GM20000 (cell line): ENCODE results near the gene DYNLRB1.

Experiments
- DNase-seq: peaks from one replicate; pipeline ENCODE4 v3.0.0; 2012; ENCODE audit warnings: low spot score
- TF ChIP-seq, protein P1 (sequence below): IDR thresholded peaks from 2 replicates; pipeline ENCODE4 v1.5.1; 2012; ENCODE audit warnings: mild to moderate bottlenecking, control low read depth; ENCODE audit errors: extremely low read depth, missing control alignments

DYNLRB1 gene

DNA sequence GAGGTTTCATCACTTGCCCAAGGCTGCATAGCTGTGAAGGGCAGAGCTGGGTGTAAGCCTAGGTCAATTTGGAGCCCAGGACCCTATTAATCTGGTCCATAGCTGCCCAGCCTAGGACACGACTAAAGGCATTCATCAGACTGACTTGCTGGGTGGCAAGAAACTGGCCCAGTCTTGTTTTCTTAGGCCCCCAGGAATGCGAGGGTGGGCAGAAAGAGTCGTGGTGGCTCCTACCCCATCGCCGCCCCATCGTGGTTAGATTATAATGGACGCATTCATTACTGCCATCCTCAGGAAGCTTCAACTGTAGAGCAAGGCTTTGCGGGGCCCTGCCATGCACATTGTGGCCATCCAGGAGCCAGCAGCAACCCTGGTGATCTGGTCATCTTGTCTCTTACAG is 16.1 kb downstream of the DYNLRB1 start:
- TF ChIP-seq, protein P1, sequence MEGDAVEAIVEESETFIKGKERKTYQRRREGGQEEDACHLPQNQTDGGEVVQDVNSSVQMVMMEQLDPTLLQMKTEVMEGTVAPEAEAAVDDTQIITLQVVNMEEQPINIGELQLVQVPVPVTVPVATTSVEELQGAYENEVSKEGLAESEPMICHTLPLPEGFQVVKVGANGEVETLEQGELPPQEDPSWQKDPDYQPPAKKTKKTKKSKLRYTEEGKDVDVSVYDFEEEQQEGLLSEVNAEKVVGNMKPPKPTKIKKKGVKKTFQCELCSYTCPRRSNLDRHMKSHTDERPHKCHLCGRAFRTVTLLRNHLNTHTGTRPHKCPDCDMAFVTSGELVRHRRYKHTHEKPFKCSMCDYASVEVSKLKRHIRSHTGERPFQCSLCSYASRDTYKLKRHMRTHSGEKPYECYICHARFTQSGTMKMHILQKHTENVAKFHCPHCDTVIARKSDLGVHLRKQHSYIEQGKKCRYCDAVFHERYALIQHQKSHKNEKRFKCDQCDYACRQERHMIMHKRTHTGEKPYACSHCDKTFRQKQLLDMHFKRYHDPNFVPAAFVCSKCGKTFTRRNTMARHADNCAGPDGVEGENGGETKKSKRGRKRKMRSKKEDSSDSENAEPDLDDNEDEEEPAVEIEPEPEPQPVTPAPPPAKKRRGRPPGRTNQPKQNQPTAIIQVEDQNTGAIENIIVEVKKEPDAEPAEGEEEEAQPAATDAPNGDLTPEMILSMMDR: no peak
- no peak for DNase-seq

DNA sequence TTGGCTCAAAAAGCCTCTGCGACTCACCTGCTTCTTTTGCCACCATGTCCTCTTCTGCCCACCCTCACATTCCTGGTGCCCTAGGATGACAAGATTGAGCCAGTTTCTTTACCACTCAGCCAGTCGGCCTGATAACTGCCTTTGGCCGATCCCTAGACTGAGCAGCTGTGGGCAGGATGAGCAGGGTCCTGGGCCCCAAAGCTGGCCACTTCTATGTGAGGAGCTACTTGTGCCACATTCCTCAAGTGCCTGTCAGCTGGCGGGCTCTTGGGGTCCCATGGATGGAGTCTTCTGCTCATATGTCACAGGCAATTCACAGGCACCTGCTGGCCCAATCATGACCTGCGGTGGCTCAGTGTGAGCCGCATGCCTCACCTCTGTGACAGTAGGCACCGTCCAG is 16.5 kb downstream of the DYNLRB1 start:
- TF ChIP-seq, protein P1: no peak
- DNase-seq: no peak

DNA sequence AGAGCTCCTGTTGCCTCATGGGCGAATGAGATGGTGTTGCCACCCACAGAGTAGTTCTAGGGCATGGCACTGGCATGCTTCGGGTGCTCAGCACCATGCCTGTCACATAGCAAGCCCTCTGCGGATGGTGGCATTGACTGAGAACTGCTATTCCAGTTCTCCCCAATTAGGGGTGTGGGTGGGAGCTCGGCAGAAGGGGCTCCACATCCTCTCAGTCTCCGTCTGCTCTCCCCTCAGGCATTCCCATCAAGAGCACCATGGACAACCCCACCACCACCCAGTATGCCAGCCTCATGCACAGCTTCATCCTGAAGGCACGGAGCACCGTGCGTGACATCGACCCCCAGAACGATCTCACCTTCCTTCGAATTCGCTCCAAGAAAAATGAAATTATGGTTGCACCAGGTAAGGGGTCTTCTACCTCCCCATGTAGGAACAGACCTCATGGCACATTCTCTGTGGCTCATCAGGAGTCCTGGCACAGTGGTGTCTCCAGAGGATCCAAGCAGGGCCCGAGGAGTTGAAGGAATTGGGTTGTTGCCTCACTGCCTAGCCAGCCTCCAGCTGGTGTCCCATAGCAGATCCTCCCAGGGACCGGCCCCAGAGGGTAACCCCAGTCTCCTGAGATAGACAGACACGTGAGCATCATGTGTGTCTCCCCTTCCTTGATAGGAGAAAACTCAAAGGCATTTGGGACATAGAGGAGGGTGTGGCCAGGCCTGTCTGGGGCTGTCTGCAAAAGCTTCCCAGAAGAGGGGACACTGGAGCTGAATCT is 18.4 kb downstream of the DYNLRB1 start:
- no peak for DNase-seq
- TF ChIP-seq, protein P1: no peak

DNA sequence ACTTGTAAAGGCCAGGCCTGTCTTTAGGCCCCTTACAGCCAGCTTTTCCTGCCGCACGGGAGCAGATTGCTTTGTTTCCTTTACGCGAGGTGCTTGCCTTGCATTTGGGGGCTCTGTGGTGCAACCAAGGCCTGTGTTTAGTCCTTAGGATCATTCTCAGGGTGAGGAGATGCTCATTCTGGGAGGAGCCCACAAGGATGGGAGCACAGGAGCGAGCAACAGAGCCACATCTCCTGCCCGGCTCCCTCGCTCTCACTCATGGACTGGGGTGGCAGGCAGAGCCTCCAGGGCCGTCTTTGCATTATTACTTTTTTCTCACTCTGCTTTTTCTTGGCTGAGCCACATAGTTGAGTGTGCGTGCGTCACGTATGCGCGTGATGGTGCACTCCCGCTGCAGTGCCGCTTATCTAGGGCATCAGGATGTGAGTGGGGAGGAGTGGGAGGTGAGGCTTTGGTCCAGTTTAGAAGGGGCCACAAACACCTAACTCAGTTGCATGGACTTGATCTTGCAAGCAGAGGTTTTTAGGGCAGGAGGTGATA is 19.1 kb downstream of the DYNLRB1 start:
- TF ChIP-seq, protein P1: no peak
- no peak for DNase-seq

DNA sequence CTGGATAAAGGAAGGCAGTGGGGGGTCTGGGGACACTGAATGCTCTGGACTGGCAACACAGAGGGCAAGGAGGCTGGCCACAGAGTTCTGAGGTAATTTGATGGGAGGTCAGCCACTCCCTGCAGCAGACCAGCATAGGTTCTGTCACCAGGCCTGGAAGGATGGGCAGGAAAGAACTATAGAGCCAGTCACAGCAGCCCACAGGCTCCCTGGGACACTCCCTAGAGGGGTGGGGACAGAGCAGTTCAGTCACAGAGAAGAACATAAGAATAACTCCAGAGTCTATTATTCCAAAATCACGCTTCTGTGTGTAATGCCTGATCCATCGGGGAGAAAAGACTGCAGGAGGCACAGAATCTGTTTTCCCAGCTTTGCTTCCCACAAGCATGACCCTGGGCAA is 19.6 kb downstream of the DYNLRB1 start:
- DNase-seq: no peak

DNA sequence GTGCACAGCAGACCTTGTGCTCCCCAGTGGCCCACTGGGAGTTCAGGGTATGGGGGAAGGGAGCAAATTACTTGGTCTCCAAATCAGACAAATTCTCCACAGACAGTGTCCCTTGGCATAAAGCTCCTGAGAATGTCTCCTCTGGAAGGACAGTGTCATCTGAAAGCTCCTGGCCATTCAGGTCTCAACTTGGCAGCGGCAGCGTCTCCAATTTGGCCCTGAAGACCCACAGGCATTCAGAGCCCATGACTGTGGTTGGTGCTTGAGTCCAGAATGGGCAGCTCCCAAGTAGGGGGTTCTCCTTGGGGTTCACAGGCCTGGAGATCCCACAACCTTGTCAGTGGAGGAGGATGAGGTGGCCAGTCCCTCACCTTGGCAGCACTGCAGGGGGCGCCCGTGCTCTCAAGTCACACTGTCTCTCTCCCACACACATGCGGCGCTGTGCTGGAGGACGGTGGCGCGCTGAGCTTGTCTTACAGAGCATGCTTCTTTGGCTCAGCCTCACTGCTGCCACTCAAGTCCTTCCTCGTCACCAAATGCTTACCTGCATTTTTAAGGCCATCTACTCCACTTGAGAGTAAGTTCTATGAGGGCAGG is 20.7 kb downstream of the DYNLRB1 start:
- DNase-seq: no peak
- TF ChIP-seq, protein P1: peak; percentile 44

More for the DNA sequence above, 19.6 kb downstream of the DYNLRB1 start:
- TF ChIP-seq, protein P1: no peak

DNA sequence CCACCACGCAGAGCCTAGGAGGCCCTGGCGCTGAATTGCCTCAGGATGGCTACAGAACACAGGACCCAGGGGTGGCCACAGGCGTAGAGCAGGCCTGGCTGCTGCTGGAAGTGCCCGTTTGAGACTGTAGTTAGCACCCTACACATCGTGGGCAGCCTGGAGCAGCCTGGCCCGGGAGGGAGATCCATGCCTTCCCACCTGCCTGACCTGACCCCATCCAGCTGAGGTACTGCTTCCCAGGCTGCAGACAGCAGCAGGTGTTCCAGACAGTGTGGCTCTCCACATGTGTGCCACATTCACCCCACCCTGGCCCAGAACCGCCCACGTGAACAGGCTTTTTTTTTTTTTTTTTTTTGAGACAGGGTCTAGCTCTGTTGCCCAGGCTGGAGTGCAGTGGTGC is 21.4 kb downstream of the DYNLRB1 start:
- TF ChIP-seq, protein P1: no peak
- DNase-seq: no peak
